ENCODE data around the gene TBC1D8B.
"Not testable (repeated sequence)": the region's sequence is repeated elsewhere in the genome, so short reads cannot be mapped to it uniquely, and the experiment has no call there.

Gene TBC1D8B

DNA sequence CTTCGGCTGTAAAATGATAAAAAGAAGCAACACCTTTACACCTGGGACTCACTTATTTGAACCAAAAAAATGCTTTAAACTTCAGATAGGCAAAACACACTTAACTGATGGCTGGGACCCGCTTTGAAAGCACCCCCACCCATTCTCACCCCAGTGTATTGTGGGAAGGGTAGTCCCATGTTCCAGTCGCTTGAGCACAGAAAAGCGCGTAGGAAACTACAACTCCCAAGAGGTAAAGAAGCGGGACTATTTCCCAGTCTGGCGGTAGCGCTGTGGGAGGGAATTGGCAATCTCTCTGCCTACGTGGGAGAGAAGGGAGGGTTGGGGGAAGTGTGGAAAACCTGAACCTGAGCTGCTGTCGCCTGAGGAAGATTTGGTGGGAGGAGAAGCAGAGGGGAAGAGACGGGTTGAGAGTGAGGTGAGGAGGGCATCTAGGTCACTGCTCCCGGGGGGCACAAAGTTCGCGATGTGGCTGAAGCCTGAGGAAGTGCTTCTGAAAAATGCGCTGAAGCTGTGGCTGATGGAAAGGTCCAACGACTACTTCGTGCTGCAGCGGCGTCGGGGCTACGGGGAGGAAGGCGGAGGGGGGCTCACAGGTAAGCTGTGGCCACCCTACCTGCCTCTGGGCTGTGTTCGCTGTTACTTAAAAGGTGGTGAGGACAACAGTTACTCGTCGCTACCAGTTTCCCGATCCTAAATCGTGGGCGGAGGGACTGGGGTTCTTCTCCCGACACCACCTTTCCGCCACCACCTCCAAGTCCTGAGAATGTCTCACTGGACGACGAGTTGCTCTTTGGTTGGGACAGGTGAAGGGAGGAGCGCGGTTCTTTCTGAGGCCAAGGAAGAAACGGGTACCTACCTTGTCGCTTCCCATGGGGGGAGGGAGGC is at the start of gene TBC1D8B:
TBC1D8B (plus strand) TSS at position 286 of the 888 bp plus-strand sequence; CDS start at position 467, 181 bp downstream.
- no peaks in the 10 kb centered on the region for H3K9me3 ChIP-seq (ENCODE audit: low read length)
- peaks cover 8% of the 10 kb centered on the region for H3K4me1 ChIP-seq (ENCODE audit: insufficient read depth, low read length)
- H3K36me3 ChIP-seq (ENCODE audit: insufficient read depth, low read length): no peaks in the 10 kb centered on the region
- peak within 1 kb of the TSS; percentile 14 for H3K9ac ChIP-seq (ENCODE audit: low read length)
- H3K27ac ChIP-seq (ENCODE audit: low read depth, low read length): peak within 1 kb of the TSS; percentile 16
- peak within 1 kb of the TSS; percentile 59 to 74 for H3K4me3 ChIP-seq (ENCODE audit: low read depth in 1 of 2, low read length in 2 of 2)
- H3K27me3 ChIP-seq (ENCODE audit: control insufficient read depth in 1 of 2, insufficient read depth in 2 of 2, low read length in 2 of 2): peaks cover 6 to 11% of the 10 kb centered on the region in 2 donors

DNA sequence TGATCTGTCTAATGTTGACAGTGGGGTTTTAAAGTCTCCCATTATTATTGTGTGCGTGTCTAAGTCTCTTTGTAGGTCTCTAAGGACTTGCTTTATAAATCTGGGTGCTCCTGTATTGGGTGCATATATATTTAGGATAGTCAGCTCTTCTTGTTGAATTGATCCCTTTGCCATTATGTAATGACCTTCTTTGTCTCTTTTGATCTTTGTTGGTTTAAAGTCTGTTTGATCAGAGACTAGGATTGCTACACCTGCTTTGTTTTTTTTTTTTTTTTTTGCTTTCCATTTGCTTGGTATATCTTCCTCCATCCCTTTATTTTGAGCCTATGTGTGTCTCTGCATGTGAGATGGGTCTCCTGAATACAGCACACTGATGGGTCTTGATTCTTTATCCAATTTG is 33.2 kb upstream of the TBC1D8B start:
- not testable (repeated sequence) for H3K27me3 ChIP-seq (ENCODE audit: control insufficient read depth in 1 of 2, insufficient read depth in 2 of 2, low read length in 2 of 2); H3K4me3 ChIP-seq (ENCODE audit: low read depth in 1 of 2, low read length in 2 of 2); H3K9me3 ChIP-seq (ENCODE audit: low read length); H3K4me1 ChIP-seq (ENCODE audit: insufficient read depth, low read length); H3K27ac ChIP-seq (ENCODE audit: low read depth, low read length); H3K9ac ChIP-seq (ENCODE audit: low read length); H3K36me3 ChIP-seq (ENCODE audit: insufficient read depth, low read length)

DNA sequence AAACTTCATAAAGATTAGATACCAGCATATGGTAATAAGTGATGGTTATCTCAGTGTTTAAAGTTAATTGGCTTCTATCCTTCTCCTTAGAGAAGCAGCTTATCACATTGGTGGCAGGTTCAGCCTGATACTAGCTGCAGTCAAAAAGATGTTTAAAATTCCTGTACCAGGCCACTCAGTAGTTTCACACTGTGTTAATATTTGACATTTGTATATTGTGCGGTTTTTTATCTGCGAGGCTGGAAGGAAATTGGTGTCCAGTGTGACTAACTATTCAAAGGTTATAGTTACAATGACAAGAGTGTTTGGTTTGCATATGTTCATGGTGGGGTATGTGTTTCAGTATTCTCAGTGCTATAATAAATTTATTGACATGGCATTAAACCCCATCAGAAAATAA is 27.5 kb upstream of the TBC1D8B start:
- H3K27ac ChIP-seq (ENCODE audit: low read depth, low read length): no peak overlapping the region
- no peaks in the 10 kb centered on the region for H3K36me3 ChIP-seq (ENCODE audit: insufficient read depth, low read length)
- no peaks in the 10 kb centered on the region for H3K27me3 ChIP-seq (ENCODE audit: control insufficient read depth in 1 of 2, insufficient read depth in 2 of 2, low read length in 2 of 2)
- no peak overlapping the region for H3K4me3 ChIP-seq (ENCODE audit: low read depth in 1 of 2, low read length in 2 of 2)
- H3K9ac ChIP-seq (ENCODE audit: low read length): no peak overlapping the region
- H3K9me3 ChIP-seq (ENCODE audit: low read length): no peaks in the 10 kb centered on the region
- H3K4me1 ChIP-seq (ENCODE audit: insufficient read depth, low read length): no peaks in the 10 kb centered on the region

DNA sequence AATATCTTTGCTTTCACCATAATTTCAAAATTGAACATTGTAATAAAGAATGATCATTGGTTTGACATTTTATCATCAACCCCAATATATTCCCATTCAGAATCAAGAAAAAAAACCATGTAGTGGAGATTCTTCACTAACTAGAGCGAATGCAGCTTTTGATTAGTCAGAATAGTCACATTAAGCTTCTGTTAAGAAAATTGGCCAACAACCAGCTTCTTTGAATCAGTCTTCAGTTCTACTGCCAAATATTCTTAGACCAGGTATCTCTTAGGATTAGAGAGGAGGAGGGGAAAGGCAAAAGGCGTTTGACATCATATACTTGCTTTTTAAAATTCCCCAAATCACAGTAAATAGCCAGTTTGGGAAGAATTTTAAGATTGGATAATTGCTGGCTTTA is 22.2 kb upstream of the TBC1D8B start:
- H3K36me3 ChIP-seq (ENCODE audit: insufficient read depth, low read length): no peaks in the 10 kb centered on the region
- no peaks in the 10 kb centered on the region for H3K27me3 ChIP-seq (ENCODE audit: control insufficient read depth in 1 of 2, insufficient read depth in 2 of 2, low read length in 2 of 2)
- H3K27ac ChIP-seq (ENCODE audit: low read depth, low read length): no peak overlapping the region
- no peaks in the 10 kb centered on the region for H3K4me1 ChIP-seq (ENCODE audit: insufficient read depth, low read length)
- H3K4me3 ChIP-seq (ENCODE audit: low read depth in 1 of 2, low read length in 2 of 2): no peak overlapping the region
- H3K9ac ChIP-seq (ENCODE audit: low read length): no peak overlapping the region
- no peaks in the 10 kb centered on the region for H3K9me3 ChIP-seq (ENCODE audit: low read length)

DNA sequence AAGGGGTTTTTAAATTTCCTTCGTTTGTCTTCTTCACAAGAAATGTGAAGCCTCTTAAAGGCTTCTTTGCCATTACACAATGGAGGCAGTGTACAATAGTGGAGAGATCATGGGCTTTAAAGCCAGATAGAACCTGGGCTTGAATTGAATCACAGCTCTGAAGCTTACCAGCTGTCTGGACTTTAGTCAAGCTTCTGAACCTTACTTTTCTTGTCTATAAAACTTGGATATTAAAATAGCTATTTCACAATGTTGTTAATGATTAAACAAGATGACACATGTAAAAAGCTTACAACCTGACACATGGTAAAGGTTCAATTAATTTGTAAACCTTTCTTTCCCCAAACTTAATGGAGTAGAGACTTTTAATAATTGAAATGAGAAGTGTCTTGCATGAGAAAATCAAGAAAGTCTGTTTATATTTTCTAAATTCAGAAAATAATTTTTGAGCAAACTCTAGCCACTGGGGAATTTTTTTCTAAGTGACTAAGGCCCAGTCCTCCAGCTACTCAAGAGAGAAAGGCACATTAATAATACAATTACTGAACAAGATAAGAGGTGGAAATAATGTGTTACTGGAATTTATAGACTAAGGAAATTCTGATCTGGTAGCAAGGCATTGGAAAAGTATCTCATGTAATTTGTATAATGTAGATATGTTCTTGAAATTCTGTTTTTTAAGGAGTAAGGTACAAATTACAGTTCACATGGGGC is 21.7 kb upstream of the TBC1D8B start:
- Histone ChIP-seq H3K27me3 (ENCODE audit: control insufficient read depth in 1 of 2, insufficient read depth in 2 of 2, low read length in 2 of 2) (no peaks in the 10 kb centered on the region), H3K4me3 (ENCODE audit: low read depth in 1 of 2, low read length in 2 of 2) (no peak overlapping the region), H3K9me3 (ENCODE audit: low read length) (no peaks in the 10 kb centered on the region), H3K36me3 (ENCODE audit: insufficient read depth, low read length) (no peaks in the 10 kb centered on the region), H3K4me1 (ENCODE audit: insufficient read depth, low read length) (no peaks in the 10 kb centered on the region), H3K9ac (ENCODE audit: low read length) (no peak overlapping the region), H3K27ac (ENCODE audit: low read depth, low read length) (no peak overlapping the region)

DNA sequence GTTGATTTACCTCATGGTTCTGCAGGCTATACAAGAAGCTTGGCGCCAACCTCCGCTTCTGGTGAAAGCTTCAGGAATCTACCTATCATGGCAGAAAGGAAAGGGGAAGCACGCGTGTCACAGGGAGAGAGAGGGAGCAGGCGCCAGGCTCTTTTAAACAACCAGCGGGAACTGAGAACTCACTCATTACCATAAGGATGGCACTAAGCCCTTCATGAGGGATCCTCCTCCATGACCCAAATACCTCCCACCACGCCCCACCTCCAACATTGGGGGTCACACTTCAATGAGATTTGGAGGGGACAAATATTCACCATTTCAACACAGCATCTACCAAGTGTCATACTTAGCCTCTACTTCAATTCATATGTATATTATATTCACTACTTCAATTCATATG is 18.8 kb upstream of the TBC1D8B start:
- Histone ChIP-seq H3K4me1 (ENCODE audit: insufficient read depth, low read length) (no peaks in the 10 kb centered on the region), H3K36me3 (ENCODE audit: insufficient read depth, low read length) (no peaks in the 10 kb centered on the region), H3K4me3 (ENCODE audit: low read depth in 1 of 2, low read length in 2 of 2) (no peak overlapping the region), H3K9me3 (ENCODE audit: low read length) (no peaks in the 10 kb centered on the region), H3K9ac (ENCODE audit: low read length) (no peak overlapping the region), H3K27ac (ENCODE audit: low read depth, low read length) (no peak overlapping the region), H3K27me3 (ENCODE audit: control insufficient read depth in 1 of 2, insufficient read depth in 2 of 2, low read length in 2 of 2) (no peaks in the 10 kb centered on the region)

DNA sequence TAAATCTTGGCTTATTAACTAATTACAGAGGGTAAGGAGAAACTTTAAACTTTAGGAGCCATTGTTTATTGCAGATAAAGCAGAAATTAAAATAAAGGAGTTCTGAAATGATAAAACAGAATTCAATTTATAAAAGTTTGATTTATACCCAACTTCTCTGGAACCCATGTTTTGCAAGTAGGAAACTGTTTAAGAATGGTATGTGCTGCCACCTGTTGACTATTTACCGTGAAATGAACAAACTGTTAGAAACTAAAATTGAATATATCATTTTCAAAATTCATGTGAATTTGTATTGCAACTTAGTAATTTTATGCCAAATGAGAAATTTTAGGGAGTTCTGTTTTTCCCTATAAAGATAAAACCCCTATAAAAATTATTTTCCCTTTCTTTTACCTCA is 11.0 kb upstream of the TBC1D8B start:
- H3K4me3 ChIP-seq (ENCODE audit: low read depth in 1 of 2, low read length in 2 of 2): no peak overlapping the region
- no peaks in the 10 kb centered on the region for H3K27me3 ChIP-seq (ENCODE audit: control insufficient read depth in 1 of 2, insufficient read depth in 2 of 2, low read length in 2 of 2)
- H3K9ac ChIP-seq (ENCODE audit: low read length): no peak overlapping the region
- no peaks in the 10 kb centered on the region for H3K4me1 ChIP-seq (ENCODE audit: insufficient read depth, low read length)
- no peaks in the 10 kb centered on the region for H3K9me3 ChIP-seq (ENCODE audit: low read length)
- no peak overlapping the region for H3K27ac ChIP-seq (ENCODE audit: low read depth, low read length)
- H3K36me3 ChIP-seq (ENCODE audit: insufficient read depth, low read length): no peaks in the 10 kb centered on the region

DNA sequence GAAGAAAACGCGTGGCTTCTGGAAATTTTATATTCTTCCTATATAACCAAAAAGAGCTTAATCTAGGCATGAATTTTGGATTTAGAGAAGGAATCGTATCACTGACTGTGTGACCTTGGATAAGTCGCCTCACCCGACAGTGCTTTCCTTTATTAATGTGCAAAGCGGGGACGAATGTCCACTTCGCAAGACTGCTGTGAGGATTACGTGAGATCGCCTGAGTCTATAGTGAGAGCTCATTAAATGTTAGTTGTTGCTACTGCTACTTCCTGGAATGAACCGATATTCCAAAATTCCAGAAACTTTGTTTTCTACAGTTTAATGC is 448 bp upstream of the TBC1D8B start:
- peak overlapping the region; percentile 16 for H3K27ac ChIP-seq (ENCODE audit: low read depth, low read length)
- H3K9ac ChIP-seq (ENCODE audit: low read length): peak overlapping the region; percentile 14
- H3K27me3 ChIP-seq (ENCODE audit: control insufficient read depth in 1 of 2, insufficient read depth in 2 of 2, low read length in 2 of 2): peaks cover 6 to 11% of the 10 kb centered on the region in 2 donors

DNA sequence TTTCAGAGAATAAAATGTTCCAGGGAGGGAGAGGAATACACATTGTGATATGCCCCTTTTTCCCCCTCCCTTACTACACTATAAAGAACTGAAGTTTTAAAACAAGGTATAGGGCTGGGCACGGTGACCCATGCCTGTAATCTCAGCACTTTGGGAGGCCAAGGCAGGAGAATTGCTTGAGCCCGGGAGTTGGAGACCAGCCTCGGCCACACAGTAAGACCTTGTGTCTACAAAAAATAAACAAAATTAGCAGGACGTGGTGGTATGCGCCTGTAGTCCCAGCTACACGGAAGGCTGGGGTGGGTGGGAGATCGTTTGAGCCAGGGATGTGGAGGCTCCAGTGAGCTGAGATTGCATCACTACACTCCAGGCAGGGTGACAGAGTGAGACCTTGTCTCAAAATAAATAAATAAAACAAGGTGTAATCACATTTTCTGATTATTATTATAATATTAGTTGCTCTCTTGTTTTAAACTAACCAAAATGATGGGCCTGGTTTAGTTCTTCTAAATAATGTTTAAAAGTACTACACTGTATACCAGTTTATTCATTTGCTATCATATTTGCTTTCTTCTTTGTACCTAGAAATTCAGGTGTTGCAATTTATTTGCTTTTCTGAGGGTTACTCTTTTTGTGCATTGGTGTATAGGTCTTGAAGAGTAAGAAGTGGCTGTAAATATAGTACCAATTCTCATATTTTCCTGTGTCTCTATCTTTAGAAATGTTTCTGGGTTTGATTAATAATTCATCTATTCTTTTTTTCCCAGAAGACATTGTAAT is 8.8 kb downstream of the TBC1D8B start:
- Histone ChIP-seq H3K4me1 (ENCODE audit: insufficient read depth, low read length) (no peaks in the 10 kb centered on the region), H3K9me3 (ENCODE audit: low read length) (no peaks in the 10 kb centered on the region), H3K36me3 (ENCODE audit: insufficient read depth, low read length) (no peaks in the 10 kb centered on the region), H3K27me3 (ENCODE audit: control insufficient read depth in 1 of 2, insufficient read depth in 2 of 2, low read length in 2 of 2) (no peaks in the 10 kb centered on the region), H3K4me3 (ENCODE audit: low read depth in 1 of 2, low read length in 2 of 2) (no peak overlapping the region), H3K9ac (ENCODE audit: low read length) (no peak overlapping the region), H3K27ac (ENCODE audit: low read depth, low read length) (no peak overlapping the region)

More for the DNA sequence above, 448 bp upstream of the TBC1D8B start:
- H3K4me1 ChIP-seq (ENCODE audit: insufficient read depth, low read length): peaks cover 8% of the 10 kb centered on the region
- H3K9me3 ChIP-seq (ENCODE audit: low read length): no peaks in the 10 kb centered on the region
- peak overlapping the region; percentile 59 to 74 for H3K4me3 ChIP-seq (ENCODE audit: low read depth in 1 of 2, low read length in 2 of 2)
- H3K36me3 ChIP-seq (ENCODE audit: insufficient read depth, low read length): no peaks in the 10 kb centered on the region

DNA sequence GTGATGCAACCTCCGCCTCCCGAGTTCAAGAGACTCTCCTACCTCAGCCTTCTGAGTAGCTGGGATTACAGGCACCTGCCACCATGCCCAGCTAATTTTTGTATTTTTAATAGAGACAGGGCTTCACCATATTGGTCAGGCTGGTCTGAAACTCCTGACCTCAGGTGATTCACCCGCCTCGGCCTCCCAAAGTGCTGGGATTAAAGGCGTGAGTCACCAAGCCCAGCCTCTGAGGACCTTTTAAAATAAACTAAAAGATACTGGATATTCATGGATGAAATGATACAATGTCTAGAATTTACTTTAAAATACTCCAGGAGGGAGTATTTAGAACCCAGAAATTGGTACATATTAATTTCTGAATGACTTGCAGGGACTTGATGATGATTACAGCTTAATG is 10.5 kb downstream of the TBC1D8B start:
- not testable (repeated sequence) for H3K27ac ChIP-seq (ENCODE audit: low read depth, low read length); H3K27me3 ChIP-seq (ENCODE audit: control insufficient read depth in 1 of 2, insufficient read depth in 2 of 2, low read length in 2 of 2); H3K36me3 ChIP-seq (ENCODE audit: insufficient read depth, low read length); H3K9ac ChIP-seq (ENCODE audit: low read length); H3K4me1 ChIP-seq (ENCODE audit: insufficient read depth, low read length); H3K9me3 ChIP-seq (ENCODE audit: low read length); H3K4me3 ChIP-seq (ENCODE audit: low read depth in 1 of 2, low read length in 2 of 2)

DNA sequence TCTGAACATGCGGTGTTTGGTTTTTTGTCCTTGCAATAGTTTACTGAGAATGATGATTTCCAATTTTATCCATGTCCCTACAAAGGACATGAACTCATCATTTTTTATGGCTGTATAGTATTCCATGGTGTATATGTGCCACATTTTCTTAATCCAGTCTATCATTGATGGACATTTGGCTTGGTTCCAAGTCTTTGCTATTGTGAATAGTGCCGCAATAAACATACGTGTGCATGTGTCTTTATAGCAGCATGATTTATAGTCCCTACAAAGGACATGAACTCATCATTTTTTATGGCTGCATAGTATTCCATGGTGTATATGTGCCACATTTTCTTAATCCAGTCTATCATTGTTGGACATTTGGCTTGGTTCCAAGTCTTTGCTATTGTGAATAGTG is 11.6 kb downstream of the TBC1D8B start:
- not testable (repeated sequence) for H3K27me3 ChIP-seq (ENCODE audit: control insufficient read depth in 1 of 2, insufficient read depth in 2 of 2, low read length in 2 of 2); H3K4me1 ChIP-seq (ENCODE audit: insufficient read depth, low read length); H3K27ac ChIP-seq (ENCODE audit: low read depth, low read length); H3K36me3 ChIP-seq (ENCODE audit: insufficient read depth, low read length); H3K9me3 ChIP-seq (ENCODE audit: low read length); H3K9ac ChIP-seq (ENCODE audit: low read length); H3K4me3 ChIP-seq (ENCODE audit: low read depth in 1 of 2, low read length in 2 of 2)

Data from muscle layer of colon (tissue), 2 donors.